GM12892 (cell line): Measurements from ENCODE around the gene ATP2C1.

ENCODE experiments used
- POLR2A ChIP-seq: IDR thresholded peaks from 2 replicates; pipeline ENCODE4 v1.6.1; 2011; ENCODE audit warnings: low read depth, low read length, control low read depth
- POLR2AphosphoS5 ChIP-seq: IDR thresholded peaks from 2 replicates; pipeline ENCODE4 v1.6.1; 2011; ENCODE audit warnings: low read depth, low read length, control low read depth

DNA sequence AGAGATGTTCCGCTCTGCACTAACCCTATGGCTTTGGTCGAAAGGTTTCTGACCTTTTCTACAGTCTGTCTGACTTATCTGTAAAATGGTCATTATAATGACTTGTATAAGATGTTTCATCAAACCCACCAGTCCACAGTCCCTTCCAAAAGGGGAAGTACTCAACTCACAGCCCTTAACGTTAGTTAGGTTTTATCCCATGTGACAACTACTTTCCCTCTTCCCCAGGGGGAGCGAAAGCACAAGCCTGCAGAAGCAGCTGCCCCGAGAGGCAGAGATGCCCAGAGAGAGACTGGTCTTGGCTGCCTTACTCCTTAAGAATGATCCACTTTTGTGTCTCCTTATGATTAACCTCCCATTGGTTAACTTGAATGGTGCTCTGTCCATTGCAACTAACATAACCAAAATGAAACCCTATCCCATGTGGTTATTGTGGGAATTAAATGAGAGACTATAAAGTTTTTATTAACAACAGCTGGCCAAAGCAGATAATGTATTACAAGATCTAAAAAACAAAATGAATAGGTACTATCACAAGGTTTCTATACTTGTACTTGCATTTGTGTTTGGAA, 126.3 kb downstream of the ATP2C1 start:
- TF ChIP-seq POLR2AphosphoS5 (no peak), POLR2A (no peak)
